Measurements from ENCODE around the gene RGS7. TPM values are rescaled to one million over a fixed set of nuclear protein-coding genes. Genes with fewer than 3 reads are reported as not detected.

The RGS7 gene
- total and polyA plus RNA-seq, 2 of the 8 experiments (the other 6 are each of a cell fraction or from before 2014, with no cell fraction given) = 1.6 to 3.0 TPM

GRCh38 chr1:241105147-241105546 is 251.9 kb downstream of the RGS7 start:
- no peak overlapping the region for H2BK120ac ChIP-seq (replicated peaks; ENCODE audit: low read depth, low read length)
- no peak overlapping the region for H4K8ac ChIP-seq (ENCODE audit: extremely low read depth, insufficient read depth, low read length)
- H3K79me1 ChIP-seq (ENCODE audit: low read depth, low read length) = no peaks in the 10 kb centered on the region
- 91% methylated on average over 3 of the region's 3 CpGs; no CpG with 5 or more reads in 1 of the 2 experiments for WGBS, 2 experiments (ENCODE audit: extremely low coverage in 1 of 2, insufficient coverage in 1 of 2, insufficient read length in 1 of 2, insufficient replicate concordance in 2 of 2, low coverage in 1 of 2, low lambda C conversion rate in 2 of 2, missing lambda C conversion rate in 1 of 2)
- no peak overlapping the region for H2AFZ ChIP-seq (ENCODE audit: low read length)
- no peaks in the 10 kb centered on the region for H3K9me3 ChIP-seq (ENCODE audit: insufficient read depth in 2 of 2, low read depth in 1 of 2, low read length in 1 of 2)
- H3K23me2 ChIP-seq (ENCODE audit: low read depth, low read length) = no peaks in the 10 kb centered on the region
- FAIRE-seq = no peak
- no peak overlapping the region for H4K91ac ChIP-seq (replicated peaks; ENCODE audit: insufficient read length, low read length)
- no peaks in the 10 kb centered on the region for H3K79me2 ChIP-seq (ENCODE audit: control insufficient read depth in 1 of 2, insufficient read depth in 2 of 2, low read length in 2 of 2)
- no peaks in the 10 kb centered on the region for H3K27me3 ChIP-seq (replicated peaks in 1 of 4; ENCODE audit: control insufficient read depth in 3 of 4, extremely low read depth in 1 of 4, insufficient read depth in 3 of 4, low read length in 3 of 4)
- CTCF ChIA-PET (ENCODE audit: partially characterized antibody) = interaction anchor here (1.0 to 2.1 kb wide), 3 partner anchors 8 to 138 kb away, joined by 3 to 7 read pairs (median 4); no protein-coding TSS in a partner anchor
- no peak overlapping the region for H3K4me3 ChIP-seq (ENCODE audit: extremely low read depth in 1 of 4, insufficient read depth in 2 of 4, low read depth in 3 of 4, low read length in 4 of 4)
- H4K20me1 ChIP-seq (replicated peaks in 1 of 2; ENCODE audit: control insufficient read depth in 1 of 2, insufficient read depth in 2 of 2, low read length in 2 of 2) = no peaks in the 10 kb centered on the region
- no peak overlapping the region for H3K4me2 ChIP-seq (ENCODE audit: insufficient read depth in 1 of 2, low read depth in 2 of 2, low read length in 2 of 2)
- H2AK5ac ChIP-seq (ENCODE audit: low read depth, low read length) = no peak overlapping the region
- no peak overlapping the region for H3K23ac ChIP-seq (ENCODE audit: insufficient read length)
- H3K27ac ChIP-seq (ENCODE audit: low read depth, low read length) = no peak overlapping the region
- H3K4ac ChIP-seq (replicated peaks; ENCODE audit: insufficient read length, low read depth, low read length) = no peak overlapping the region
- no peak overlapping the region for H3K14ac ChIP-seq (ENCODE audit: insufficient read length)
- no peak overlapping the region for H3K56ac ChIP-seq (replicated peaks; ENCODE audit: insufficient read length, low read depth, low read length)
- TF ChIP-seq PHF8 (conservative IDR thresholded peaks at IDR 0.05; ENCODE audit: low read depth, low read length) (no peak), CBX5 (IDR thresholded peaks at IDR 0.05; ENCODE audit: low read depth, low read length) (no peak), TAF1 (IDR thresholded peaks at IDR 0.05; ENCODE audit: low read depth, low read length) (no peak), SIN3A (conservative IDR thresholded peaks at IDR 0.05 in 1 of 2, IDR thresholded peaks at IDR 0.05 in 1 of 2; ENCODE audit: low read depth in 1 of 2, low read length in 2 of 2) (no peak), RFX5 (IDR thresholded peaks at IDR 0.05; ENCODE audit: borderline replicate concordance, low read depth, low read length) (no peak), NRF1 (IDR thresholded peaks at IDR 0.05; ENCODE audit: low read depth, low read length) (no peak), ASH2L (IDR thresholded peaks at IDR 0.05; ENCODE audit: low read length) (no peak), SUZ12 (IDR thresholded peaks at IDR 0.05; ENCODE audit: low read length) (no peak), RAD21 (IDR thresholded peaks at IDR 0.05 in 1 of 2, conservative IDR thresholded peaks at IDR 0.05 in 1 of 2; ENCODE audit: low read depth in 2 of 2, low read length in 2 of 2) (no peak), ZNF274 (IDR thresholded peaks at IDR 0.05; ENCODE audit: borderline replicate concordance, extremely low read depth, low read length) (no peak)
- DNase-seq (ENCODE audit: low read depth in 1 of 2, low spot score in 2 of 2) = no peak
- POLR2A ChIA-PET (ENCODE audit: partially characterized antibody) = no interaction called here
- H3K18ac ChIP-seq (ENCODE audit: extremely low read depth, low read length) = no peak overlapping the region
- H3K9ac ChIP-seq (replicated peaks in 1 of 4; ENCODE audit: extremely low read depth in 1 of 4, low read depth in 3 of 4, low read length in 3 of 4) = no peak overlapping the region
- no peaks in the 10 kb centered on the region for H3K4me1 ChIP-seq (replicated peaks in 1 of 4; ENCODE audit: control insufficient read depth in 3 of 4, insufficient read depth in 4 of 4, low read length in 3 of 4)
- no peak overlapping the region for H2BK12ac ChIP-seq (ENCODE audit: low read depth, low read length)
- no peak overlapping the region for H2BK5ac ChIP-seq (ENCODE audit: low read depth, low read length)
- H2BK20ac ChIP-seq (ENCODE audit: low read length) = no peak overlapping the region
- H3K36me3 ChIP-seq (ENCODE audit: control insufficient read depth in 2 of 4, insufficient read depth in 4 of 4, low read length in 3 of 4) = no peaks in the 10 kb centered on the region
- no peak overlapping the region for H4K5ac ChIP-seq (ENCODE audit: insufficient read length, low read depth, low read length)
- H2BK15ac ChIP-seq (ENCODE audit: low read length) = no peak overlapping the region
